Progenitor cell of endocrine pancreas (in vitro differentiated cells): Measurements from ENCODE around the gene GPS2. TPM values are rescaled to one million over a fixed set of nuclear protein-coding genes. Genes with fewer than 3 reads are reported as not detected.

ENCODE experiments used
- DNase-seq: peaks from one replicate; pipeline ENCODE4 v3.0.0; 2021; ENCODE audit warnings: low spot score; ENCODE audit not compliant: unreplicated experiment
- H3K27ac Mint-ChIP-seq: 2 replicates; pipeline ENCODE4 v1.8.0; 2021; ENCODE audit warnings: mild to moderate bottlenecking, moderate library complexity, mixed read lengths
- H3K27me3 Mint-ChIP-seq: 2 replicates; pipeline ENCODE4 v1.8.0; 2021; ENCODE audit warnings: mixed read lengths
- H3K36me3 Mint-ChIP-seq: 2 replicates; pipeline ENCODE4 v1.8.0; 2022; ENCODE audit warnings: mixed read lengths; ENCODE audit not compliant: insufficient read depth
- H3K4me1 Mint-ChIP-seq: 2 replicates; pipeline ENCODE4 v1.8.0; 2021; ENCODE audit warnings: low read depth, mixed read lengths
- H3K4me3 Mint-ChIP-seq: 2 replicates; pipeline ENCODE4 v1.8.0; 2021; ENCODE audit warnings: low read depth, mild to moderate bottlenecking, moderate library complexity, mixed read lengths
- H3K9me3 Mint-ChIP-seq: 2 replicates; pipeline ENCODE4 v1.8.0; 2021; ENCODE audit warnings: low read depth, mixed read lengths
- total RNA-seq: library from RNA; stranded (reverse); gene quantifications from 2 replicates; pipeline ENCODE4 v1.2.1, GENCODE V29; 2021
- TF ChIP-seq, protein P1 (sequence below): fragments of 200-600 bp; sonication (generic); IDR thresholded peaks from one replicate; pipeline ENCODE4 v1.5.0; 2021; ENCODE audit warnings: antibody characterized with exemption, mild to moderate bottlenecking; ENCODE audit not compliant: unreplicated experiment

GPS2 gene
- total RNA-seq, 1 donor from 2014 or later = 77.1 TPM

DNA sequence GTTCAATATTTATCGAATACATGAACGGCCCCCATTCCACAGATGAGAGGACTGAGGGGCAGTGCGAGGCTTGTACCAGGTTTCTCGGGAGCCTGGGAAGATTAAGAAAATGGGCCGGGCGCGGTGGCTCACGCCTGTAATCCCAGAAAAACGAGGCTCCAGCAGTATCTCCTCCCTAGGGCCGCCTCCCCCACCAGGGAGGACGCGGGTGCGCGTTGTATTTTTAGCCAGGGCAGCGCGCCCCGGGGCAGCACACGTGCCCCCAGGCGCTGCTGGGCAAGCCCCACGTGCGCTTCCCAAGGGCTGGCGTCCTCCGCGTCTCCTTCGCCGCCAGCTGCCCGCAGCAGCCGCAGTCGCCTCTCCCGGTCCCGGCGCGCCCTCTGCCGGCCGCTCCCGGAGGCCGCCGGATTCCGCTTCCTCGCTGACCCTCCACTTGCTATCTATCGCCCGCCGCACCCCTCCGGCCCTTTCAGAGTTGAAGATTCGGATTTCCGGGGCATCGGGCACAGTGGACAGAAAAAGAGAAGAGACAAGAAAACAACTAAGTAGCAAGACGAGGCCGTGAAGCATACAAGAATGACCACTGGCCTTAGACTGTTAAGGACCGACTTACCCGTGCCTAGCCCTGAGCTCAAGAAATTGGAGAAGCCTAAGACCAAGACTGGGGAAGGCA, 18.8 kb downstream of the GPS2 start:
- Mint-ChIP-seq H3K9me3 (no peaks in the 10 kb centered on the region), H3K36me3 (no peaks in the 10 kb centered on the region), H3K27me3 (peaks cover 50% of the 10 kb centered on the region), H3K4me1 (peaks cover 8% of the 10 kb centered on the region), H3K27ac (no peak overlapping the region), H3K4me3 (peak overlapping the region; percentile 11)
- peak; percentile 86 for DNase-seq
- TF ChIP-seq, protein P1, sequence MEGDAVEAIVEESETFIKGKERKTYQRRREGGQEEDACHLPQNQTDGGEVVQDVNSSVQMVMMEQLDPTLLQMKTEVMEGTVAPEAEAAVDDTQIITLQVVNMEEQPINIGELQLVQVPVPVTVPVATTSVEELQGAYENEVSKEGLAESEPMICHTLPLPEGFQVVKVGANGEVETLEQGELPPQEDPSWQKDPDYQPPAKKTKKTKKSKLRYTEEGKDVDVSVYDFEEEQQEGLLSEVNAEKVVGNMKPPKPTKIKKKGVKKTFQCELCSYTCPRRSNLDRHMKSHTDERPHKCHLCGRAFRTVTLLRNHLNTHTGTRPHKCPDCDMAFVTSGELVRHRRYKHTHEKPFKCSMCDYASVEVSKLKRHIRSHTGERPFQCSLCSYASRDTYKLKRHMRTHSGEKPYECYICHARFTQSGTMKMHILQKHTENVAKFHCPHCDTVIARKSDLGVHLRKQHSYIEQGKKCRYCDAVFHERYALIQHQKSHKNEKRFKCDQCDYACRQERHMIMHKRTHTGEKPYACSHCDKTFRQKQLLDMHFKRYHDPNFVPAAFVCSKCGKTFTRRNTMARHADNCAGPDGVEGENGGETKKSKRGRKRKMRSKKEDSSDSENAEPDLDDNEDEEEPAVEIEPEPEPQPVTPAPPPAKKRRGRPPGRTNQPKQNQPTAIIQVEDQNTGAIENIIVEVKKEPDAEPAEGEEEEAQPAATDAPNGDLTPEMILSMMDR = peak; percentile 98

DNA sequence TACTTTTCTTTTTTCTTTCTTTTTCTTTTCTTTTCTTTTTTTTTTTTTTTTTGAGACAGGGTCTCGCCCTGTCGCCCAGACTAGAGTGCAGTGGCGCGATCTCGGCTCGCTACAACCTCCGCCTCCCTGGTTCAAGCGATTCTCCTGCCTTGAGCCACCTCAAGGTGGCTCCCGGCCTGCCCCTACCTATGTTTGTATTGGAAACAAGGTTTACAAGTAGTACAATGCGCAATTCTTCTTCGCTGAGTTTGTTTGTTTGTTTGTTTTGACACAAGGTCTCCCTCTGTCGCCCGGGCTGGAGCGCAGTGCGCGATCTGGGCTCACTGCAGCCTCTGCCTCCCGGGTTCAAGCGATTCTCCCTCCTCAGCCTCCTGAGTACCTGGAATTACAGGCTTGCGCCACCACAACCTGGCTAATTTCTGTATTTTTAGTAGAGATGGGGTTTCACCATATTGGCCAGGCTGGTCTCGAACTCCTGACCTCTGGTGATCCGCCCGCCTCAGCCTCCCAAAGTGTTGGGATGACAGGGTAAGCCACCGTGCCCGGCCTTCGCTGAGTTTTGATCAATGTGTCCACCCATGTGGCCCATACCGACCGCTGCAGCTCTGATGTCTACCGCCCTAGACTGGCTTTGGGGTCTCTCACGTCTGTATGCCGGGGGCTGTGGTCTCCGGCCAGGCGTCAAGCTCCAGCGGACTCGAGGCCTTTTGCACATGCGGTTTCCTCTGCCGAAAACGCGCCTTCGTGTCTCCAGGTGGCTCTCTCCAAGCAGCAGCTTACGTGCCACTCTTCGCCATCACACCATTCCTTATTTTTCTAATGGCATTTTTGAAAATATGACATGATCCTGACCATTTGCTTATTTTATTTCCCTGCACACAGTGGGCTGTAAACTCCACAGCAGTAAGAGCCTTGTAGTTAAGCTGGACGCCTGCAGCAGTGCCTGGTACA, 19.7 kb downstream of the GPS2 start:
- peaks cover 8% of the 10 kb centered on the region for H3K4me1 Mint-ChIP-seq
- peak overlapping the region; percentile 61 for H3K4me3 Mint-ChIP-seq
- H3K27ac Mint-ChIP-seq = no peak overlapping the region
- TF ChIP-seq, protein P1 = peak; percentile 9
- no peaks in the 10 kb centered on the region for H3K36me3 Mint-ChIP-seq
- H3K9me3 Mint-ChIP-seq = no peaks in the 10 kb centered on the region
- no peak for DNase-seq
- peaks cover 56% of the 10 kb centered on the region for H3K27me3 Mint-ChIP-seq

DNA sequence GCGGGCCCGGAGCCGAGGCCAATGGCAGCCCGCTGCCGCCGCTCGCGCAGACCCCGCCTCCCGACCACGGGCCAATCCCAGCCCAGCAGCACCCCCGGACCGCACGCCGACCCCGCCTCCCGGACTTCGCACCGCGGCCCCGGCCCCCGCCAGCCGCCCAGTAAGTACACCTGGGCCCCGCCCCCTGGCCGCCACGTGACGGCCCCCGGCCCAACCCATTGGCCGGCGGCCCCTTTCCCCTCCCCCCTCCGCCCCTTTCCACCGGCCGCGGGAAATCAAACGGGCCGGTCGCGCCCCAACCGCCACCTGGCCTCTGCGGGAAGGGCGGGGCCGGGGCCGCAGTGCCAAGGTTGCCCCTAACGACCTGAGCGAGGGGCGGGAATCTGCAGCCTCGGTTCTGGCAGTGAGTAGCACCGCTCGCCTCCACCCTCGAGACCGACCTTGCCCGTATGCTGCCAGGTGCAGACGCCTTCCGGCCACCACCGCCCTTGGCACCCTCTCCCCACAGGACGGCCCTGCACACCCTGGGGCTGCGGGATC, 20.5 kb downstream of the GPS2 start, which contains the start of gene YBX2:
YBX2 (minus strand) TSS at position 26 of the 540 bp plus-strand sequence. CDS start 139 bp downstream, outside the sequence.
- peak; percentile 68 for DNase-seq
- TF ChIP-seq, protein P1 = no peak
- Mint-ChIP-seq H3K27me3 (peaks cover 53% of the 10 kb centered on the region), H3K4me1 (peaks cover 8% of the 10 kb centered on the region), H3K36me3 (no peaks in the 10 kb centered on the region), H3K27ac (no peak within 1 kb of the TSS), H3K9me3 (no peaks in the 10 kb centered on the region), H3K4me3 (peak within 1 kb of the TSS; percentile 61)

DNA sequence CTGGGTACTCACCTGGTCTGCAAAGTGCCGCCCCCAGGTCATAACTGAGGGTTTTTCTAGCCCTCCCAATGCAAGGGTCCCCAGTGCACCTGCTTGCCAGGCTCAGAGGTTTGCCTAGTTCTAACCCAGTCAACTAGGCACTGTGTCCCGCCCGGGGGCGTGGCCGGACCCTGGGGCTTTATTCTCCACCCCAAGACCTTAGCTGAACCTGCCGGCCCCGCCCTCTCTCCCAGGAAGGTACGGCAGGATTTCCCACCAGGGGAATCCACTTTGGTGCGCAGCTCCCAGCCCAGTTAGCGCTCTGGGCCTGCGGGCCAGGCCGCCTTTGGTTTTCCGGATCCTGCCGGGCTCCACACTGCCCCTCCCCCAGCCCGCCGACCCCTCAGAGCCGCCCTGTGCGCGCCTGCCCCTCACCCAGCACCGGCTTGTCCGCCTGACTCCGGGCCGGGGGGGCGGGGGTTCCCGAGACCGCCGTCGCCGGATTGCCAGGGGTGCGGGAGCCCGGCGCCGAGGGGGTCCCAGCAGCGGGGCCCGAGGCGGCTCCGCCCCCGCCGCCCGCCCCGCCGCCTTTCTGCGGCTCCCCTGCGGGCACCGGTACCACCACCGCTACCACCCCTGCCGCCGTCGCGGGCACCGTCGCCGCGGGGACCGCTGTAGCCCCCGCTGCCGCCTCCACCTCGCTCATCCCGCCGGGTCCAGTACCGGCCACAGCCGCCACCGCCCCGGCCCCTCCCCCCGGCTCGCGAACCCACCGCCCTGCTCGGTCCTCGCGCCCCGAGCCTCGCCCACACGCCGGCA, 21.1 kb downstream of the GPS2 start:
- Mint-ChIP-seq H3K9me3 (no peaks in the 10 kb centered on the region), H3K27me3 (peaks cover 53% of the 10 kb centered on the region), H3K4me3 (peak overlapping the region; percentile 20), H3K4me1 (peaks cover 8% of the 10 kb centered on the region), H3K27ac (no peak overlapping the region), H3K36me3 (no peaks in the 10 kb centered on the region)
- TF ChIP-seq, protein P1 = no peak
- peak; percentile 39 for DNase-seq
